ENCODE measurements around the gene PIAS1.

DNA sequence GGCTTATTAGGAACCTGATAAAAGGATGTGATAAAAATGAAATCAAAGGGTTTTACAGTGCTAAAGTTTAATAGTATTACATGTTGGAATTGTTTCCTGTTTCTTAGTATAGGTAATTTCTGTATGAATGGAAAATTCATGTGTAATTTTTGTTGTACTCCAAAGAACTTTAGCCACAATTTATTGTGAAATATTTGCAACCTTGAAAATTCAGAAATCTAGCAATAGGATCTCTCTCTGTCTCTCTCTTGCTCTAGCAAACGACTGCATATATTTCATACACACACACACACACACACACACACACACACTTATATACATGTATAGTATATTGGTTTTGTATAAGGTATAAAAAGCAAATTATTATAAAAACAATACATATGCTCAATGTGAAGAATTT lies 59.6 kb downstream of the PIAS1 start:
- TF ChIP-seq, protein P1, sequence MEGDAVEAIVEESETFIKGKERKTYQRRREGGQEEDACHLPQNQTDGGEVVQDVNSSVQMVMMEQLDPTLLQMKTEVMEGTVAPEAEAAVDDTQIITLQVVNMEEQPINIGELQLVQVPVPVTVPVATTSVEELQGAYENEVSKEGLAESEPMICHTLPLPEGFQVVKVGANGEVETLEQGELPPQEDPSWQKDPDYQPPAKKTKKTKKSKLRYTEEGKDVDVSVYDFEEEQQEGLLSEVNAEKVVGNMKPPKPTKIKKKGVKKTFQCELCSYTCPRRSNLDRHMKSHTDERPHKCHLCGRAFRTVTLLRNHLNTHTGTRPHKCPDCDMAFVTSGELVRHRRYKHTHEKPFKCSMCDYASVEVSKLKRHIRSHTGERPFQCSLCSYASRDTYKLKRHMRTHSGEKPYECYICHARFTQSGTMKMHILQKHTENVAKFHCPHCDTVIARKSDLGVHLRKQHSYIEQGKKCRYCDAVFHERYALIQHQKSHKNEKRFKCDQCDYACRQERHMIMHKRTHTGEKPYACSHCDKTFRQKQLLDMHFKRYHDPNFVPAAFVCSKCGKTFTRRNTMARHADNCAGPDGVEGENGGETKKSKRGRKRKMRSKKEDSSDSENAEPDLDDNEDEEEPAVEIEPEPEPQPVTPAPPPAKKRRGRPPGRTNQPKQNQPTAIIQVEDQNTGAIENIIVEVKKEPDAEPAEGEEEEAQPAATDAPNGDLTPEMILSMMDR (IDR thresholded peaks at IDR 0.05): no peak
- no peak for TF ChIP-seq JUNB (IDR thresholded peaks at IDR 0.05)
- no peak for TF ChIP-seq POLR2A (IDR thresholded peaks at IDR 0.05; ENCODE audit: low read length)
- TF ChIP-seq, protein P2, sequence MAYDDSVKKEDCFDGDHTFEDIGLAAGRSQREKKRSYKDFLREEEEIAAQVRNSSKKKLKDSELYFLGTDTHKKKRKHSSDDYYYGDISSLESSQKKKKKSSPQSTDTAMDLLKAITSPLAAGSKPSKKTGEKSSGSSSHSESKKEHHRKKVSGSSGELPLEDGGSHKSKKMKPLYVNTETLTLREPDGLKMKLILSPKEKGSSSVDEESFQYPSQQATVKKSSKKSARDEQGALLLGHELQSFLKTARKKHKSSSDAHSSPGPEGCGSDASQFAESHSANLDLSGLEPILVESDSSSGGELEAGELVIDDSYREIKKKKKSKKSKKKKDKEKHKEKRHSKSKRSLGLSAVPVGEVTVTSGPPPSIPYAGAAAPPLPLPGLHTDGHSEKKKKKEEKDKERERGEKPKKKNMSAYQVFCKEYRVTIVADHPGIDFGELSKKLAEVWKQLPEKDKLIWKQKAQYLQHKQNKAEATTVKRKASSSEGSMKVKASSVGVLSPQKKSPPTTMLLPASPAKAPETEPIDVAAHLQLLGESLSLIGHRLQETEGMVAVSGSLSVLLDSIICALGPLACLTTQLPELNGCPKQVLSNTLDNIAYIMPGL (CRISPR knock-in tag; IDR thresholded peaks at IDR 0.05; ENCODE audit: borderline replicate concordance): no peak
- TF ChIP-seq ZFP36 (IDR thresholded peaks at IDR 0.05; ENCODE audit: borderline replicate concordance, partially characterized antibody): no peak
- TF ChIP-seq, protein P3, sequence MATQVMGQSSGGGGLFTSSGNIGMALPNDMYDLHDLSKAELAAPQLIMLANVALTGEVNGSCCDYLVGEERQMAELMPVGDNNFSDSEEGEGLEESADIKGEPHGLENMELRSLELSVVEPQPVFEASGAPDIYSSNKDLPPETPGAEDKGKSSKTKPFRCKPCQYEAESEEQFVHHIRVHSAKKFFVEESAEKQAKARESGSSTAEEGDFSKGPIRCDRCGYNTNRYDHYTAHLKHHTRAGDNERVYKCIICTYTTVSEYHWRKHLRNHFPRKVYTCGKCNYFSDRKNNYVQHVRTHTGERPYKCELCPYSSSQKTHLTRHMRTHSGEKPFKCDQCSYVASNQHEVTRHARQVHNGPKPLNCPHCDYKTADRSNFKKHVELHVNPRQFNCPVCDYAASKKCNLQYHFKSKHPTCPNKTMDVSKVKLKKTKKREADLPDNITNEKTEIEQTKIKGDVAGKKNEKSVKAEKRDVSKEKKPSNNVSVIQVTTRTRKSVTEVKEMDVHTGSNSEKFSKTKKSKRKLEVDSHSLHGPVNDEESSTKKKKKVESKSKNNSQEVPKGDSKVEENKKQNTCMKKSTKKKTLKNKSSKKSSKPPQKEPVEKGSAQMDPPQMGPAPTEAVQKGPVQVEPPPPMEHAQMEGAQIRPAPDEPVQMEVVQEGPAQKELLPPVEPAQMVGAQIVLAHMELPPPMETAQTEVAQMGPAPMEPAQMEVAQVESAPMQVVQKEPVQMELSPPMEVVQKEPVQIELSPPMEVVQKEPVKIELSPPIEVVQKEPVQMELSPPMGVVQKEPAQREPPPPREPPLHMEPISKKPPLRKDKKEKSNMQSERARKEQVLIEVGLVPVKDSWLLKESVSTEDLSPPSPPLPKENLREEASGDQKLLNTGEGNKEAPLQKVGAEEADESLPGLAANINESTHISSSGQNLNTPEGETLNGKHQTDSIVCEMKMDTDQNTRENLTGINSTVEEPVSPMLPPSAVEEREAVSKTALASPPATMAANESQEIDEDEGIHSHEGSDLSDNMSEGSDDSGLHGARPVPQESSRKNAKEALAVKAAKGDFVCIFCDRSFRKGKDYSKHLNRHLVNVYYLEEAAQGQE (IDR thresholded peaks at IDR 0.05): no peak
- TF ChIP-seq EP300 (IDR thresholded peaks at IDR 0.05): no peak
- no peak for TF ChIP-seq BHLHE40 (IDR thresholded peaks at IDR 0.05; ENCODE audit: low read depth, low read length)
- TF ChIP-seq, protein P4, sequence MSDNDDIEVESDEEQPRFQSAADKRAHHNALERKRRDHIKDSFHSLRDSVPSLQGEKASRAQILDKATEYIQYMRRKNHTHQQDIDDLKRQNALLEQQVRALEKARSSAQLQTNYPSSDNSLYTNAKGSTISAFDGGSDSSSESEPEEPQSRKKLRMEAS (IDR thresholded peaks at IDR 0.05): no peak
- no peak for TF ChIP-seq TP53 (CRISPR knock-in tag; IDR thresholded peaks at IDR 0.05)
- TF ChIP-seq TFCP2L1 (CRISPR knock-in tag; IDR thresholded peaks at IDR 0.05): no peak
- TF ChIP-seq, protein P5, sequence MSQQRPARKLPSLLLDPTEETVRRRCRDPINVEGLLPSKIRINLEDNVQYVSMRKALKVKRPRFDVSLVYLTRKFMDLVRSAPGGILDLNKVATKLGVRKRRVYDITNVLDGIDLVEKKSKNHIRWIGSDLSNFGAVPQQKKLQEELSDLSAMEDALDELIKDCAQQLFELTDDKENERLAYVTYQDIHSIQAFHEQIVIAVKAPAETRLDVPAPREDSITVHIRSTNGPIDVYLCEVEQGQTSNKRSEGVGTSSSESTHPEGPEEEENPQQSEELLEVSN (IDR thresholded peaks at IDR 0.05; ENCODE audit: borderline replicate concordance, low read depth): no peak
- no peak for TF ChIP-seq RFX5 (IDR thresholded peaks at IDR 0.05)
